NCI-H1048 (cell line): ENCODE results near the gene BSPRY.
"Not testable (repeated sequence)": the region's sequence is repeated elsewhere in the genome, so short reads cannot be mapped to it uniquely, and the experiment has no call there.

ENCODE experiments used
- DNase-seq: peaks from one replicate; lab custom pipeline; 2025; lab: John Stamatoyannopoulos, UW

The BSPRY gene

GRCh38 chr9:113341712-113342410, 7.5 kb upstream of the BSPRY start:
- DNase-seq = no peak

GRCh38 chr9:113343732-113344231, 5.6 kb upstream of the BSPRY start:
- DNase-seq = no peak

GRCh38 chr9:113345190-113345589, 4.2 kb upstream of the BSPRY start:
- DNase-seq = no peak

GRCh38 chr9:113345671-113346070, 3.7 kb upstream of the BSPRY start:
- no peak for DNase-seq

- DNase-seq = no peak
These were observed 904 bp upstream of the BSPRY start for GRCh38 chr9:113348437-113348836.

GRCh38 chr9:113349066-113349444, 286 bp upstream of the BSPRY start:
- DNase-seq = no peak

GRCh38 chr9:113350107-113350661, 843 bp downstream of the BSPRY start:
- no peak for DNase-seq

GRCh38 chr9:113350937-113351336, 1.6 kb downstream of the BSPRY start:
- no peak for DNase-seq

GRCh38 chr9:113352006-113352405, 2.7 kb downstream of the BSPRY start:
- no peak for DNase-seq

GRCh38 chr9:113352411-113352810, 3.1 kb downstream of the BSPRY start:
- no peak for DNase-seq

- DNase-seq = no peak
These were observed 5.8 kb downstream of the BSPRY start for GRCh38 chr9:113355040-113355596.

GRCh38 chr9:113356686-113357292, 7.4 kb downstream of the BSPRY start:
- DNase-seq = no peak

GRCh38 chr9:113359385-113359784, 10.0 kb downstream of the BSPRY start:
- no peak for DNase-seq

- no peak for DNase-seq
These were observed 11.0 kb downstream of the BSPRY start for GRCh38 chr9:113360242-113360842.

- no peak for DNase-seq
These were observed 12.1 kb downstream of the BSPRY start for GRCh38 chr9:113361304-113362018.

- DNase-seq = no peak
These were observed 14.0 kb downstream of the BSPRY start for GRCh38 chr9:113363336-113363735.

GRCh38 chr9:113364951-113365350, 15.6 kb downstream of the BSPRY start:
- DNase-seq = no peak

- DNase-seq = not testable (repeated sequence)
These were observed 16.3 kb downstream of the BSPRY start for GRCh38 chr9:113365652-113366051.

- no peak for DNase-seq
These were observed 19.1 kb downstream of the BSPRY start for GRCh38 chr9:113368348-113368981.

- DNase-seq = no peak
These were observed 19.9 kb downstream of the BSPRY start for GRCh38 chr9:113368982-113369854.

- DNase-seq = no peak
These were observed 20.5 kb downstream of the BSPRY start for GRCh38 chr9:113369855-113370140.
